GM21786 (cell line): Measurements from ENCODE around the gene APOE.

Source experiments
- ATAC-seq: cut with Tn5 transposase; IDR thresholded peaks from one replicate; pipeline ENCODE4 v1.9.1; 2021; ENCODE audit not compliant: unreplicated experiment

APOE gene

DNA sequence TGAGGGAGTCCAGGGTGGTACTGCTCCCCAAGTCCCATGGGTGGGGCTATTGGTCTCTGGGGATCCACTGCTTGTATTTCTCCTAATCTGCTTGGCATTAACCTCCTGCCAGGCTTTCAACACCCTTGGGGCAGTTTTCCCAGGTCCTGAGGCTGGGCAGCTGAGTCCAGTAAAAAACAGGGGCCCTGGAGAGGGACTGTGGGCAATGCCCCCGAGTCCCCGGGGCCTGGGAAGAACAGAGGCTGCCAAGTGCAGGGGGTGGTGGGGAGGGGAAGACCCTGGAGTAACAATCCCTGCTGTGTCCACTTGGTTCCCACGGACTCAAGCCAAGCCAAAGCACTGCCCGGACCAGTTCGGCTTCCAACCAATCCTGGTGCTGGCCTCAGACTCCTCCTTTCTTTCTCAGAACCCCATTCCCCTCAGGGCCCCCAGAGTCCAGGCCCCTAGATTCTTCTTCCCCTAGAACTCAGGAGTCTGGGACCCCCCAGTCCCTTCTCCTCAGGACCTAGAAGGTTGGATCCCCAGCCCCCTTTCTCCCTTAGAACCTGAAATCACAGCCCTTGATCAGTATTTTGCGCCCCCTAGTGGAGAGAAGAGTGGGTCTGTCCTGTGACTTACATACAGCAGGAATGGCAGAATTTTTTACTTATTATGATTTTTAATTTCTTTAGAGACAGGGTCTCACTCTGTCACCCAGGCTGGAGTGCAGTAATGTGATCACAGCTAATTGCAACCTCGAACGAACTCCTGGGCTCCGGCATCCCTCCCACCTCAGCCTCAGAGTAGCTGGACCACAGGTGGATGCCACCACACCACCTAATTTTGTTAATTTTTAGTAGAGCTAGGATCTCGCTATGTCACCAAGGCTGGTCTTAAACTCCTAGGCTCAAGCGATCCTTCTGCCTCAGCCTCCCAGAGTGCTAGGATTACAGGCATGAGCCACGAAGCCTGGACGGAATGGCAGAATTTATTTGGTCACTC is 45.9 kb downstream of the APOE start:
- no peak for ATAC-seq

DNA sequence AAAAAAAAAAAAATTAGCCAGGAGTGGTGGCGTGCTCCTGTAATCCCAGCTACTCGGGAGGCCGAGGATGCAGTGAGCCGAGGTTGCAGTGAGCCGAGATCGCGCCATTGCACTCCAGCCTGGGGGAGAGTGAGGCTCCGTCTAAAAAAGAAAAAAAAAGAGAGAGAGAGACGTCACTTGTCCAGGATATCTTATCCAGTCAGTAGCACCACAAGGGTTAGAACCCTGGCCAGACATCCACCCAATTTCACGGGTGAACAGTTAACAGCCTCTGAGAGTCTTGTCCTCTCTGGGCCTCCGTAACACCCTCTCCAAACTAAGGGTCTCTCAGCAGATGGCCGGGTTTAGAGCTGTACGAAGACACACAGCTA is 48.7 kb downstream of the APOE start:
- ATAC-seq, result no peak

DNA sequence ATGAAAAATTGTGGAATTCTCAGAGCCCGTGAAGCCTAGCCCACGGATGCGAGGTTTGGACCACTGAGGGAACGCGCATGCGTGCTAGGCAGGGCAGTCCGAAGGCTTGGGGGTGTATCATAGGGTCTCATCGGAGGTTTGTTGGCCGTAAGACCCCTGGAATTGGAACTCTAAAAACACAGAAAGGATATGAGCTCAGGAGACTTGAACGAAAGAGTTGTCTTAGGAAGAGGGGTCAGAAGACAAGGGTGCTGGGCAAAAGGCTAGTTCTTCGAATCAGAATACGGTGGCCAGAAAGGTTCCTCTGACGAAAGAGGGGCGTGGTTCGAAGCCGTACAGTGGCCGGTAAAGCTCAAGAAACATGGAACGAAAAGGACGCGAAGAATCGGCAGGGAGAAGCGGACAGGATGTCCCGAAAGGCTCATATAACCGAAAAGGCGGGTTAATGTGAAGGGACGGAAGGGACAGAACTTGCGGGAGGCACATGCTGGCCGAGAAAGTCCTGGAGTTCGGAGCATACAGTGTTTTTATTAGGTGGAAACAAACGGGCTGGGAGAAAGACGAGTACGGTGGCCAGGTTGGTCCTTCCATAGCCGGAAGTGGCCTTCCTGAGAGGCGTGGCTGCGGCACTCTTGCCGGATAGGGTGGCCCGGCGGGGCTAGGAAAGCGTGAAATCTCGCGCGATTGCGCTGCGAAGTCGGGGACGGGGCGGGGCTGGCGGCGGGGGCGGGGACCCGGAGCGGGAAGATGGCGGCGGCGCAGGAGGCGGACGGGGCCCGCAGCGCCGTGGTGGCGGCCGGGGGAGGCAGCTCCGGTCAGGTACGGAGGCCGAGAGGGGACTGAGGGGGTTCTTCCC is 49.3 kb downstream of the APOE start, which contains the start of gene CLPTM1:
Gene CLPTM1, plus strand, starts transcription at position 732 of the 856 bp plus-strand sequence. Its CDS starts 16 bp downstream, at position 748.
- peak; percentile 81 for ATAC-seq

DNA sequence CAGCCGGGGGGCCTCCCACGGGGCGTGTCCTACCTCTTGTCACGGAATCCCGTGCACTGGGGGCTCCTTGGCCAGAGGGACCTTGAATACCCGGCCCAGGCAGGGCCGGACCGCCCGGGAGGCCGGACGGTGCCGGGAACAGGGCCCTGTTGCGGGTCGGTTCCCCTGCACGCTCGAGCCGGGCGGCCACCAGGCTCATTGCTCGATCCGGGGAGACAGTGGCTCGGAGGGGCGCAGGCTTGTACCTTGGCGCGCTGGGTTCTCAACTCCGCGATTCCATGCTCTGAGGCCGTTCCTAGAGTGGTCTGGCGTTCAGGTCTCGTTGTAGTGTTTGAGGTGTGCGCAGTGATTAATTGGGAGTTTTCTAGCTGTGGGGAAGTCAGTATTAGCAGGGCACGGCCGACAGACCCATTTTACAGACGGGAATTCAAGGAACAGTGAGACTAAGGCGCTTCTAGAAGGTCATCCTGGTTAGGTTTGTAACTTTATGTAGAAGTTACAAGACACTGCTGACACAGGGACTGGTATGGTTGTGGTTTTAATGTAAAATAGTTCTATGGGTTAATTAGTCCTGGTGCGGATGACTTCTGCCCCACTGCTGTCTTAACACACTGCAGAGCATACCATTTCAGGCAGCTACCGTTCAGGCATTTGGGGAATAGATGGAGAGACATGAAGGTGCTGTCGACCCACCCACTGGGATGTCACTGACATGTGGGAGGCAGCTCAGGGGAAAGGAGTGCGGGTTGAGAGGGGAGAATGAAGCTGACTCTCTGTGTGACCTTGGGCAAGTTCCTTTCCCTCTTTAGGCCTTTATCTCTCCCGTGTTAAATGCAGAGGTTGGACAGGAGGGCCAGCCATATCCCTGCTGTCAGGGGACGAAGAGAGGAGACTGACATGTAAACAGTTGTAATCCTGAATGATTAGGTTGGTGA is 50.2 kb downstream of the APOE start:
- ATAC-seq, result no peak

DNA sequence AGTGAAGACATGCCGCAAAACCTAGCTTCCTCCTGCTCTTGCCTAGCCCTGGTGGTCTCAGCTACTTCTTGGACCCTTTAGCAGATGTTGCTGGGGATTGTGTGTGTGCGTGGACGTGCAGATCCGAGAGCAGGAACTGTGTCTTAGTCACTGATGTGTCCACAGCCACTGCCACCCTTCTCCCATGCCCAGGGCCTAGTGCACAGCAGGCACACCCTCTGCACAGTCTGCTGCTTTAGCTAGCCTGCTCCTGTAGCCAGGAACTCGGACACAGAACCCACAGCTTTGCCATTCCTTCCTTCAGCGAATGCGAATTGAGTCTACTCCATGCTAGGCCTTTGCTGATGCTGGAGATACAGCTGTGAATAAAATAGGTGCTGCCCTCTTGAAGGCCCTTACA is 51.9 kb downstream of the APOE start:
- ATAC-seq, result no peak

DNA sequence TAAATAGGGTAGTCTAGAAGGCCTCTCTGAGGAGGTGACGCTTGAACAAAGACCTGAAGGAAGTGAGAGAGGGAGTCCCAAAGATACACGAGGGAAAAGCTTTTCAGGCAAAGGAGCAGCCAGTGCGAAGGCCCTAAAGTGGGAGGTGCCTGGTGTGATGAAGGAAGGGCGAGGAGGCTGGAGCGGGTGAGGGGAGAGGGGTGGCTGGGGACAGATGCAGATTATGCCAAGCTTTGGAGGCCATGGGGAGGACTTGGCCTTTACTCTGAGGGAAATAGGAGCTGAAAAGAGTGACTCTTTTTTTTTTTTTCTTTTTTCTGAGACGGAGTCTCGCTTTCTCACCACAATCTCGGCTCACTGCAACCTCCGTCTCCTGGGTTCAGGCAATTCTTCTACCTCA is 52.5 kb downstream of the APOE start:
- ATAC-seq, result no peak
